ENCODE results near the gene ARCN1.

DNA sequence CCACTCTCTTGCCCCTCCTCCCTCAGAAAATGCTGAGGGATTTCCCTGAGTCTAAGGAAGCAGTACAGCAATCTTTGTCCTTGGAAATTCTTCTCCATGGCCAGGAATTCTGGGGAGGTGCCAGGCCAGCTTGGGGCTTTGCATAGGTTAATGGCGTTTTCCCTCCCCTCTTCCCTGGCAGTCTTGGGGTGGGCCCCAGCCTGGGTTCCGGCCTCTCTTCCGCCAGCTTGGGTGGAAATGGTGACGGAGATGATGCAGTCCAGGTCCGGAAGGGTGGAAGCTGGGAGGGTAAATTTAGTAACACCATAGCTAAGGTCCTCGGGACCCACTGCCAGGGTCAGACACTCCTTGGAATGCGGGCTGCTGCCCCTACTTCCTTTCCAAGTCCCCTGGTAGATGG is 40.2 kb downstream of the ARCN1 start:
- TF ChIP-seq, protein P1, sequence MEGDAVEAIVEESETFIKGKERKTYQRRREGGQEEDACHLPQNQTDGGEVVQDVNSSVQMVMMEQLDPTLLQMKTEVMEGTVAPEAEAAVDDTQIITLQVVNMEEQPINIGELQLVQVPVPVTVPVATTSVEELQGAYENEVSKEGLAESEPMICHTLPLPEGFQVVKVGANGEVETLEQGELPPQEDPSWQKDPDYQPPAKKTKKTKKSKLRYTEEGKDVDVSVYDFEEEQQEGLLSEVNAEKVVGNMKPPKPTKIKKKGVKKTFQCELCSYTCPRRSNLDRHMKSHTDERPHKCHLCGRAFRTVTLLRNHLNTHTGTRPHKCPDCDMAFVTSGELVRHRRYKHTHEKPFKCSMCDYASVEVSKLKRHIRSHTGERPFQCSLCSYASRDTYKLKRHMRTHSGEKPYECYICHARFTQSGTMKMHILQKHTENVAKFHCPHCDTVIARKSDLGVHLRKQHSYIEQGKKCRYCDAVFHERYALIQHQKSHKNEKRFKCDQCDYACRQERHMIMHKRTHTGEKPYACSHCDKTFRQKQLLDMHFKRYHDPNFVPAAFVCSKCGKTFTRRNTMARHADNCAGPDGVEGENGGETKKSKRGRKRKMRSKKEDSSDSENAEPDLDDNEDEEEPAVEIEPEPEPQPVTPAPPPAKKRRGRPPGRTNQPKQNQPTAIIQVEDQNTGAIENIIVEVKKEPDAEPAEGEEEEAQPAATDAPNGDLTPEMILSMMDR (conservative IDR thresholded peaks at IDR 0.05; ENCODE audit: low read length), result no peak
- TF ChIP-seq EZH2phosphoT487 (IDR thresholded peaks at IDR 0.05; ENCODE audit: borderline replicate concordance, low read depth, low read length), result no peak

Data from OCI-LY7 (cell line).